DND-41 (cell line): ENCODE measurements around the gene VAPB.

Source experiments
- ATAC-seq: fragments of 200-7000 bp; cut with Tn5 transposase; 3 replicates; pipeline ENCODE4 v1.9.1; 2021; ENCODE audit warnings: low read depth; ENCODE audit not compliant: insufficient read depth
- DNase-seq: peaks from one replicate; pipeline ENCODE4 v3.0.0-alpha.2; 2020
- H2AFZ ChIP-seq: 2 replicates; pipeline ENCODE4 v1.6.0; 2012; ENCODE audit warnings: low read depth, low read length
- H3K27ac ChIP-seq: 2 replicates; pipeline ENCODE4 v1.5.1; 2012; ENCODE audit warnings: low read length, inconsistent platforms
- H3K27me3 ChIP-seq: fragments of 200-600 bp; sonication (generic); 2 replicates; pipeline ENCODE4 v1.6.0; 2012; ENCODE audit warnings: low read length, mild to moderate bottlenecking, inconsistent platforms; ENCODE audit not compliant: insufficient read depth, poor library complexity
- H3K36me3 ChIP-seq: 2 replicates; pipeline ENCODE4 v1.5.1; 2012; ENCODE audit warnings: low read length, inconsistent platforms; ENCODE audit not compliant: insufficient read depth
- H3K4me1 ChIP-seq: 2 replicates; pipeline ENCODE4 v1.5.1; 2012; ENCODE audit warnings: mild to moderate bottlenecking, low read length; ENCODE audit not compliant: insufficient read depth
- H3K4me2 ChIP-seq: 2 replicates; pipeline ENCODE4 v1.6.0; 2012; ENCODE audit warnings: mild to moderate bottlenecking, moderate library complexity, low read length, inconsistent platforms; ENCODE audit not compliant: insufficient read depth
- H3K4me3 ChIP-seq, 2 experiments: fragments of 200-600 bp in 1 of 2; shearing (Covaris generic) in 1 of 2; 2 replicates each; pipeline ENCODE4 v1.5.1; 2012 to 2016; ENCODE audit warnings: inconsistent platforms in 2 of 2, low read length in 2 of 2, mild to moderate bottlenecking in 2 of 2, low read depth in 1 of 2, moderate library complexity in 1 of 2
- H3K79me2 ChIP-seq: 2 replicates; pipeline ENCODE4 v1.6.0; 2012; ENCODE audit warnings: low read length, inconsistent platforms; ENCODE audit not compliant: insufficient read depth
- H3K9ac ChIP-seq: 2 replicates; pipeline ENCODE4 v1.6.0; 2012; ENCODE audit warnings: low read depth, mild to moderate bottlenecking, inconsistent platforms, low read length, moderate library complexity
- H3K9me3 ChIP-seq: 2 replicates; pipeline ENCODE4 v1.5.1; 2012; ENCODE audit warnings: low read length, moderate library complexity, mild to moderate bottlenecking, inconsistent platforms; ENCODE audit not compliant: insufficient read depth, severe bottlenecking
- H4K20me1 ChIP-seq: 2 replicates; pipeline ENCODE4 v1.6.0; 2012; ENCODE audit warnings: low read length; ENCODE audit not compliant: insufficient read depth
- CTCF ChIP-seq: IDR thresholded peaks from 2 replicates; pipeline ENCODE4 v1.5.1; 2012; ENCODE audit warnings: borderline replicate concordance, low read length, moderate library complexity, mild to moderate bottlenecking; ENCODE audit not compliant: poor library complexity, severe bottlenecking; ENCODE audit errors: extremely low read depth
- EZH2 ChIP-seq: IDR thresholded peaks from 3 replicates; pipeline ENCODE4 v1.6.1; 2012; ENCODE audit warnings: borderline replicate concordance, low read depth, mild to moderate bottlenecking, moderate library complexity, low read length, inconsistent platforms; ENCODE audit not compliant: severe bottlenecking

VAPB gene

GRCh38 chr20:58389324-58389967 lies 417 bp downstream of the VAPB start:
- peak overlapping the region; percentile 94 for H3K27ac ChIP-seq
- H3K9me3 ChIP-seq = peaks cover 3% of the 10 kb centered on the region
- peaks cover 54% of the 10 kb centered on the region for H3K79me2 ChIP-seq
- H2AFZ ChIP-seq = peak overlapping the region; percentile 97
- peak overlapping the region; percentile 97 for H3K9ac ChIP-seq
- DNase-seq (peak; percentile 39), ATAC-seq (peak; percentile 56)
- H3K4me1 ChIP-seq = peaks cover 43% of the 10 kb centered on the region
- no peak for TF ChIP-seq EZH2
- TF ChIP-seq CTCF = no peak
- H4K20me1 ChIP-seq = peaks cover 49% of the 10 kb centered on the region
- H3K4me3 ChIP-seq = peak overlapping the region; percentile 61 to 83
- H3K27me3 ChIP-seq = no peaks in the 10 kb centered on the region
- H3K4me2 ChIP-seq = peak overlapping the region; percentile 87
- H3K36me3 ChIP-seq = peaks cover 37% of the 10 kb centered on the region

GRCh38 chr20:58389968-58390658 lies 1.1 kb downstream of the VAPB start:
- peaks cover 54% of the 10 kb centered on the region for H4K20me1 ChIP-seq
- H2AFZ ChIP-seq = 0 out of 2 replicates have a peak overlapping the region, but pooled peaks have one; percentile 97
- H3K27ac ChIP-seq = peak overlapping the region; percentile 94
- DNase-seq (no peak), ATAC-seq (no peak)
- peak overlapping the region; percentile 97 for H3K9ac ChIP-seq
- peak overlapping the region; percentile 61 to 83 for H3K4me3 ChIP-seq
- H3K79me2 ChIP-seq = peaks cover 60% of the 10 kb centered on the region
- TF ChIP-seq CTCF = no peak
- peak overlapping the region; percentile 87 for H3K4me2 ChIP-seq
- peaks cover 43% of the 10 kb centered on the region for H3K4me1 ChIP-seq
- H3K9me3 ChIP-seq = peaks cover 3% of the 10 kb centered on the region
- no peaks in the 10 kb centered on the region for H3K27me3 ChIP-seq
- peaks cover 37% of the 10 kb centered on the region for H3K36me3 ChIP-seq

GRCh38 chr20:58390659-58391035 lies 1.6 kb downstream of the VAPB start:
- Histone ChIP-seq H3K36me3 (peaks cover 39% of the 10 kb centered on the region), H3K27me3 (no peaks in the 10 kb centered on the region), H3K9me3 (peaks cover 3% of the 10 kb centered on the region), H3K9ac (peak overlapping the region; percentile 97), H3K27ac (peak overlapping the region; percentile 49; the same call in 1 of the 2 replicates), H3K4me3 (peak overlapping the region; percentile 61 to 83; a peak in 3 of 4 replicates), H4K20me1 (peaks cover 58% of the 10 kb centered on the region), H3K4me1 (peaks cover 43% of the 10 kb centered on the region), H3K4me2 (peak overlapping the region; percentile 87), H2AFZ (no peak overlapping the region), H3K79me2 (peaks cover 65% of the 10 kb centered on the region)
- TF ChIP-seq CTCF = no peak
- TF ChIP-seq EZH2 = no peak
- no peak for DNase-seq
- ATAC-seq = no peak
